Measurements from ENCODE around the gene EIF4G3.
"Not testable (repeated sequence)": the region's sequence is repeated elsewhere in the genome, so short reads cannot be mapped to it uniquely, and the experiment has no call there.

EIF4G3 gene

GRCh38 chr1:21149855-21150432 lies 26.8 kb downstream of the EIF4G3 start:
- no peak for FAIRE-seq

DNA sequence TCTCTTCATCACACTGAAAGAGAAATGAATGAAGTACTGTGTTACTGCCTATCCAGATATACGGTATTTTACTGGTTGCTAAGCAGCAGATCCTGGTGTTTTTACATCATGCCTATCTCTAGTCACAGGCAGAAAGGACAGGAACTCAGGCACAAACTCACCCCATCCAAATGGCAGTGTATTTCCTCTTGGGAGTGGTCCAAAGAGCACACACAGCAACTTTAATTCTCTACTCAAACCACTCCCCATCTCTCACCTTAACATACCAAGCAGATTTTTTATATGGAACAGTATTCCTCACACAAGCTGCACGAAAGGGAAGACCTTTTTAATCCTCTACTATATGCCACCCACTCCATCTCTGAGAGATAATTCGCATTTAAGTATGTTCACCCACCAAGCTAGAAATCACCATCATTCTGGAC lies 27.3 kb downstream of the EIF4G3 start:
- no peak for FAIRE-seq

DNA sequence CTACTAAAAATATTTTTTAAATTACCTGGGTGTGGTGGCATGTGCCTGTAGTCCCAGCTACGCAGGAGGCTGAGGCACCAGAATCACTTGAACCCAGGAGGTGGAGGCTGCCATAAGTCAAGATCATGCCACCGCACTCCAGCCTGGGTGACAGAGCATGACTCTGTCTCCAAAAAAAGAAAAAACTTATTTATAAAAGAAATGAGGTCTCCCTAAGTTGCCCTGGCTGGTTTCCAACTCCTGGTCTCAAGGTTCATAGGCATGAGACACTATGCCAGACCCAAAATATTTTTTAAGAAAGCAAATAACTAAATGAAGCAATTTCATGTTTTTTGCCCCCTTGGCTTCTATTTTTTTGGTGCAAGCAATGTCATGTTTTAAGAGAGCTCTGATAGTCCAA lies 32.9 kb downstream of the EIF4G3 start:
- FAIRE-seq = no peak

GRCh38 chr1:21143138-21143537 lies 33.6 kb downstream of the EIF4G3 start:
- FAIRE-seq = no peak

GRCh38 chr1:21141030-21141429 lies 35.7 kb downstream of the EIF4G3 start:
- FAIRE-seq = no peak

DNA sequence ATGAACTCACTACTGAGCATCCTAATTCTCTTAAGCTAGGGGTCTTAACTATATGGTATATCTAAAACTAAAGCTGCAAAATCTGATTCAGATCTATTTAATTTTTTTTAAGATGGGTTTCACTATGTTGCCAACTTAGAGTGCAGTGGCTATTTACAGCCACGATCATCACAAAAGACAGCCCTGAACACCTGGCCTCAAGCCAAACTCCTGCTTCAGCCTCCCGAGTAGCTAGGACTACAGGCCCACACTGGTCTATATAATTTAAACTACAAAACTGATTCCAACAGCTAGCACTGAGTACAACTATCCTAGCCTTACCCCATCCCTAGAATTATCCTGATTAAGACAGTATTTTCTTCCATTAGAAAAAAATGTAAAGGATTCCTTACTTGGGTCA lies 37.1 kb downstream of the EIF4G3 start:
- FAIRE-seq = no peak

DNA sequence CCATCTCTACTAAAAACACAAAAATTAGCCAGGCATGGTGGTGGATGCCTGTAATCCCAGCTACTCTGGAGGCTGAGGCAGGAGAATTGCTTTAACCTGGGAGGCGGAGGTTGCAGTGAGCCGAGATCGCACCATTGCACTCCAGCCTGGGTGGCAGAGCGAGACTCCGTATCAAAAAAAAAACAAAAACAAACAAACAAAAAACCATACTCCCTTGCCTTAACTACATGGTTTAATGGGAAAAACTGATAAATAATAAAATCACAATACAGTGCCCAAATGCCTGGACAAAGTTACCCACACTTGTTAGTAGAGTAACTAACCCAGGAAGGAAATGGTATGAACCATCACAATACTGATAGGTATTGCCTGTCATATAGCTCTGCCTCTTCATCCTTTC lies 40.4 kb downstream of the EIF4G3 start:
- not testable (repeated sequence) for FAIRE-seq

DNA sequence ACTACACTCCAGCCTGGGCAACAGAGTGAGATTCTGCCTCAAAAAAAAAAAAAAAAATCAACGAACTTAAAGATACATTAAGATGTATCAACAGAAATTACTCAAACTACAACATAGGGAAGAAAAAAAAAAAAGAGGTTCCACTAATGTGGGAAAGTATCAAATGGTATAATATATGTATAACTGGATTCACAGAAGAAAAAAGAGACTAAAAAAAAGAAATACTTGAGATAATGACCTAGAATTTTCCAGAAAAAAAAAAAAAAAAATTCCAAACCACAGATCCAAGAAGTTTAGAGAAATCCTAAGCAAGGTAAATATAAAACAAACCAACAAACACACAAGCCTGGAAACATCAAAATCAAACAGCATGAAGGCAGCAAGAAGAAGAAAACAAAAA lies 45.5 kb downstream of the EIF4G3 start:
- no peak for FAIRE-seq

- FAIRE-seq = no peak
Observed at GRCh38 chr1:21129407-21129806, 47.3 kb downstream of the EIF4G3 start.

DNA sequence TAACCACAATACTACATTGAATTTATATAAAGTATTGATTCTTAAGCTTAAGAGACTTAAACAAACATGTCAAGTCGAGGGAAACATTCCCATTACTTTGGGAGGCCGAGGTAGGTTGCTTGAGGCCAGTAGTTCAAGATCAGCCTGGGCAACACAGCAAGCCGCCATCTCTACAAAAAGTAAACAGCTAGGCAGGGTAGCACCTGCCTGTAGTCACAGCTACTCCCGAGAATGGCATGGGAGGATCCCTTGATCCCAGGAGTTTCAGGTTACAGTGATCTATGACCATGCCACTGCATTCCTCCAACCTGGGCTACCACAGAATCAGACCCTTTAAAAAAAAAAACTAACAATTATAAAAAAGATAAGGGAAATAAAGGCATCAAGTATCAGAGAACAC lies 50.4 kb downstream of the EIF4G3 start:
- FAIRE-seq = no peak

DNA sequence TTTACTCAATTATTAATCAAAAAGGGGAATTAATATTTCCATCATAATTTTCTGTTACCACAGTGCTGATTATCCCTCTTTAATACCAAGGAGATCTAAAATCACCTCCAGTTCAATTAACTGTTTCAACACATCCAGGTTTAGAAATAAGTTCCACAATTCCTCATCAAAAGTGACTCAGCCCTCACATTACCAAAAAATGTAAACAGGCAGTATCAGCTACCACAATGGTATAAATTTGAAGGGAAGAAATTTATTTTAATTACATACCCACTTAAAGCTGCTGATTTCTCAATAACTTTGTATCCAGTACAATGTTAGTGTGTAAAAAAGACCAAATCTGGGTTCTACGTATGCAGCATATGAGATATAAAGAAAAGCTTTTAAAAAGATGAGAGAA lies 51.9 kb downstream of the EIF4G3 start:
- no peak for FAIRE-seq

DNA sequence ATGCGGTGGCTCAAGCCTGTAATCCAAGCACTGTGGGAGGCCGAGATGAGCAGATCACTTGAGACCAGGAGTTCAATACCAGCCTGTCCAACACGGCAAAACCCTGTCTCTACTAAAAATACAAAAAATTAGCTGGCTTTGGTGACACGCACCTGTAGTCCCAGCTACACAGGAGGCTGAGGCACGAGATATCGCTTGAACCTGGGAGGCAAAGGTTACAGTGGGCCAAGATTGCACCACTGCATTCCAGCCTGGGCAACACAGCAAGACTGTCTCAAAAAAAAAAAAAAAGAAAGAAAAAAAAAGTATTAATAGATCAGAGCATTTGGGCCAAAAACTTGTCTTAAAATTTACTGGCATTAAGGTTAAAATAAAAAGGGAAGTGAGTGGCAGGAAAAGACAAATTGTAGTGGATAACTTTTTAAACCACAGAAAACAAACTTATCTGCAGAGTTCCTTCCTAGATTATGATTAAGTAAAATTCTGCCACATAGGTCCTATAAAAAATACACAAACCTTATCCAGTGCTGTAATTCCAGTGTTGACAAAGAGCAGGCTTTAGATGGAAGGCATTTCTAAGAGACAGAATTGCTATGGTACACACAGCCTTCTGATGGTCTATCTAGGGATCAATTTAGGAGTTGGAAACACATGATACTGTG lies 53.3 kb downstream of the EIF4G3 start:
- FAIRE-seq = no peak

GRCh38 chr1:21121764-21122471 lies 54.8 kb downstream of the EIF4G3 start:
- FAIRE-seq = no peak

GRCh38 chr1:21118167-21118566 lies 58.5 kb downstream of the EIF4G3 start:
- no peak for FAIRE-seq

GRCh38 chr1:21117597-21118001 lies 59.1 kb downstream of the EIF4G3 start:
- no peak for FAIRE-seq

GRCh38 chr1:21117159-21117558 lies 59.5 kb downstream of the EIF4G3 start:
- FAIRE-seq = no peak

GRCh38 chr1:21115098-21115760 lies 61.5 kb downstream of the EIF4G3 start:
- FAIRE-seq = no peak

DNA sequence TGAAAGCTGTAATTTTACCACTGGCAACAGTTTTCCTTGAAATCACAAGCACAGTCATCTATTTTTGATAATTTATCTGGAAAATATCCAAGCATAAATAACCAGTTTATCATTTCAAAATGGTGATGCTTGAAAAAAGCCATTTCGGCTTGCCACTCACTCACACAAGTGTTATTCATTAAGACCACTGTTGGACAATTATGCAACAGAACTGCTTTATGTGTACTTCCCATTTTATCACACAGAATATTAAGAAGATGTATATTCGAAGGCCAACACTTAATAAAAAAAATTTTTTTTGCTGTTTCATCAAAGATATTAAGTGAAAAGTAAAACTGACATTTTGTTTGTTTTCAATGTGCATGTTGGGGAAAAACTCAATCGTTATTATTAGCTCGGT lies 62.3 kb downstream of the EIF4G3 start:
- FAIRE-seq = no peak

GRCh38 chr1:21110163-21110562 lies 66.5 kb downstream of the EIF4G3 start:
- FAIRE-seq = no peak

DNA sequence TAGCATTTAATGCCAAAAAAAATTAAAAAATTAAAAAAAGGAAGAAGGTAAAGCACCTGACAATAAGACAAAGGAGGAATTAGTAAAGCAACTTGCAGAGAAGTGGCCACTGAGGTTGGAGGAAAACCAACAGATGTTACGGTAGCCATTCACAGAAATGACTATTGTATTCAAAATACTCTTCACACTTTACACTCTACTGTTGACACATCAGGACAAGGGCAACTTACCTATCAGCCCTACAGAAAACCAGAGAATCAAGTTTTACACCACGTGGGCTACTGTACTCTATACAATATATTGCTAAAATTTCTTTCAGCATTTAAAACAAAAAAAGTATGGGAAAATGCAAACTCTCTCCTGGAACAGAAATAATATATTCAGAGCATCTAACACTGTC lies 70.0 kb downstream of the EIF4G3 start:
- no peak for FAIRE-seq

- FAIRE-seq = no peak
Observed at GRCh38 chr1:21106238-21106637, 70.5 kb downstream of the EIF4G3 start.

GRCh38 chr1:21105807-21106206 lies 70.9 kb downstream of the EIF4G3 start:
- FAIRE-seq = no peak

DNA sequence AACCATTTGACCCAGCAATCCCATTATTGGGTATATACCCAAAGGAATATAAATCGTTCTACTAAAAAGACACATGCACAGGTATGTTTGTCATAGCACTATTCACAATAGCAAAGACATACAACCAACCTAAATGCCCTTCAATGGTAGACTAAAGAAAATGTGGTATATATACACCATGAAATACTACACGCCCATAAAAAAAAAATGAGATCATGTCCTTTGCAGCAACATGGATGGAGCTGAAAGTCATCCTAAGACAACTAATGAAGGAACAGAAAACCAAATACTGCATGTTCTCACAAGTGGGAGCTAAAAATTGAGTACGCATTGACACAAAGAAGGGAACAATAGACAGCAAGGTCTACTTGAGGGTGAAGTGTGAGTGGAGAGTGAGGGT lies 72.0 kb downstream of the EIF4G3 start:
- no peak for FAIRE-seq

GRCh38 chr1:21100481-21100921 lies 76.2 kb downstream of the EIF4G3 start:
- FAIRE-seq = no peak

Measured in TTC549 (cell line).